Central memory CD8-positive, alpha-beta T cell (primary cell): ENCODE measurements around the gene PRDM13.

Experiments used
- ATAC-seq: fragments of 150-1000 bp; cut with Tn5 transposase; replicated peaks from 2 replicates; pipeline ENCODE4 v1.10.0; 2022; ENCODE audit warnings: mild to moderate bottlenecking, moderate FRiP score, moderate number of reproducible peaks; ENCODE audit not compliant: poor library complexity, severe bottlenecking; ENCODE audit errors: extremely low read depth
- DNase-seq, 2 donors: peaks; one replicate each; pipeline ENCODE4 v3.0.0; 2021; ENCODE audit warnings: low spot score in 2 of 2
- H3K27ac Mint-ChIP-seq: one replicate; pipeline ENCODE4 v1.8.0; 2022; ENCODE audit warnings: low read depth, mild to moderate bottlenecking, moderate library complexity, mixed read lengths
- H3K27me3 Mint-ChIP-seq: one replicate; pipeline ENCODE4 v1.8.0; 2022; ENCODE audit warnings: mixed read lengths
- H3K36me3 Mint-ChIP-seq: one replicate; pipeline ENCODE4 v1.8.0; 2022; ENCODE audit warnings: mild to moderate bottlenecking, moderate library complexity, mixed read lengths; ENCODE audit not compliant: insufficient read depth
- H3K4me1 Mint-ChIP-seq: one replicate; pipeline ENCODE4 v1.8.0; 2022; ENCODE audit warnings: mixed read lengths
- H3K4me3 Mint-ChIP-seq: one replicate; pipeline ENCODE4 v1.8.0; 2022; ENCODE audit warnings: mild to moderate bottlenecking, moderate library complexity, mixed read lengths
- H3K9me3 Mint-ChIP-seq: one replicate; pipeline ENCODE4 v1.8.0; 2022; ENCODE audit warnings: mixed read lengths

PRDM13 gene

DNA sequence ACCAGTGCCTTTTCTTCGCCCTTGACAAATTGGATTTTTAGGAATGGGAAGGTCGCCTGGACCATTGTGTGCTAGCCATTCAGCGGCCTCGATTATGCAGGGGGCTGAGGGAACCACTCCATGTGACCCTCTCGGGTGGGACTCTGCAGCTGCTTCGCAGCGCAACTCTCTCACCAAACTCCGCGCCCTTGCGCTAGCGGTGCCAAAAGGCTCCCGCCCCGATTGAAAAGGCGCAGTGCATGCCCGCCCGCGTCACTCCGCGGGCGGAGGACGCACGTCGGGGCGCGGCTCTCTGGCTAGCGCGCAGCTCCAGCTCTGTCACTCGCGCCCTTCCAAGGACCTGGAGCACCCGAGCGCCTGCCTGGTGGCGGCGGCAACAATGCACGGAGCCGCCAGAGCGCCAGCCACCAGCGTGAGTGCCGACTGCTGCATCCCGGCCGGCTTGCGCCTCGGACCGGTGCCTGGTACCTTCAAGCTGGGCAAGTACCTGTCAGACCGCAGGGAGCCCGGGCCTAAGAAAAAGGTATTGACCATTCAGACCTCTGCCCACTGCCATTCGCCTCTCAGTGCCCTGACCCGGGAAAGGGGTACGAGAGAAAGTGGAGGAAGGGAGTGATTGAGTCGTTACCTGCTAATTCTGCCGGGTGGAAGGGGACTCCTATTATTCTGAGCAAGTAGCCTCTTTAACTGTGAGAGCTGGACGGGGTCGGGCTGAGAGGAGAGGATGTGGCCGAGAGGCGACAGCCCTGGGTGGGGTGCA, at the start of gene PRDM13:
TSS of gene PRDM13 (plus strand) at position 178 of the 760 bp plus-strand sequence. CDS start at position 380, 202 bp downstream.
- DNase-seq (no peak), ATAC-seq (no peak)
- peaks cover 11% of the 10 kb centered on the region for H3K36me3 Mint-ChIP-seq
- peaks cover 35% of the 10 kb centered on the region for H3K4me1 Mint-ChIP-seq
- H3K27me3 Mint-ChIP-seq = peaks cover 100% of the 10 kb centered on the region
- no peaks in the 10 kb centered on the region for H3K9me3 Mint-ChIP-seq
- no peak within 1 kb of the TSS for H3K4me3 Mint-ChIP-seq
- no peak within 1 kb of the TSS for H3K27ac Mint-ChIP-seq

DNA sequence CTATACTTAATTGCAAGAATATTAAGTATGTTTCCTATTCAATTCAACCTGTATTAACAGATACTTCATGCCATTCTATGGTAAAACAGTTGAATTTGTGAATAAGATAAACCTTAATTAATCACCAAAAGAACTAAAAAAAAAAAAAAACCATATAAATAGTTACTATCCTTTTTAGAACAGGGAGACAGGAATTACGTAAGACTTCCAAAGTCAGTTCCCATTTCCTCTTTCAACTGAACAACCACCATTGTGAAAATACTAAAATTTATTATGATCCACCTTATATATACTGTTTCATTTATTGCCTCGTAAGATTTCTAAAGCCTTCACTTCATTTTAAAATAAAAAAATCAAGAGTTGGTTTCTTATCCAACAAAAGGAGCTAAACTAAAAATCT, 47.6 kb upstream of the PRDM13 start:
- no peak overlapping the region for H3K27ac Mint-ChIP-seq
- no peaks in the 10 kb centered on the region for H3K27me3 Mint-ChIP-seq
- ATAC-seq (no peak), DNase-seq (no peak)
- peaks cover 29% of the 10 kb centered on the region for H3K36me3 Mint-ChIP-seq
- no peak overlapping the region for H3K4me3 Mint-ChIP-seq
- H3K9me3 Mint-ChIP-seq = no peaks in the 10 kb centered on the region
- H3K4me1 Mint-ChIP-seq = peaks cover 7% of the 10 kb centered on the region

DNA sequence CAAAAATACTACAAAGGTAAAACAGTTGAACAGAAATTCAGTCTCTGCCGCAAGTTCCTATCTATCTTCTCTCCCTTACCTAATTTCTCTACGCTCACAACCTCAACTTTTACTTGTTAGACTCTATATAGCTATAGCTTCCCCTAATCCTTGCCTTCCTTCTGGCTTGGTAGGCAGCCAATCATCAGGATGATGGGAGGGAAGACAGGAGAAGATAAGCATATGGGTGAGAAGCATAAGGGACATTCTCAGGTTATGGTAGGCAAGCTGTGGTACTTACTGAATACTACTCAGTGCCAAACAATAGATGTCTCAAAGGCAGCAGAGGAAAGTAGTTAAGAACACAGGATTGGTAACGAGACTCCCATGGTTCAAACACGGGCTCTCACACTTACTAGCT, 46.0 kb upstream of the PRDM13 start:
- Mint-ChIP-seq H3K4me3 (no peak overlapping the region), H3K27ac (no peak overlapping the region), H3K9me3 (no peaks in the 10 kb centered on the region), H3K36me3 (peaks cover 25% of the 10 kb centered on the region), H3K4me1 (peaks cover 21% of the 10 kb centered on the region), H3K27me3 (no peaks in the 10 kb centered on the region)
- no peak for ATAC-seq
- no peak for DNase-seq

- Mint-ChIP-seq H3K27me3 (no peaks in the 10 kb centered on the region), H3K27ac (no peak overlapping the region), H3K36me3 (peaks cover 12% of the 10 kb centered on the region), H3K4me1 (peaks cover 31% of the 10 kb centered on the region), H3K9me3 (no peaks in the 10 kb centered on the region), H3K4me3 (no peak overlapping the region)
- DNase-seq (no peak), ATAC-seq (no peak)
Observed at GRCh38 chr6:99563056-99563723, 43.4 kb upstream of the PRDM13 start.

DNA sequence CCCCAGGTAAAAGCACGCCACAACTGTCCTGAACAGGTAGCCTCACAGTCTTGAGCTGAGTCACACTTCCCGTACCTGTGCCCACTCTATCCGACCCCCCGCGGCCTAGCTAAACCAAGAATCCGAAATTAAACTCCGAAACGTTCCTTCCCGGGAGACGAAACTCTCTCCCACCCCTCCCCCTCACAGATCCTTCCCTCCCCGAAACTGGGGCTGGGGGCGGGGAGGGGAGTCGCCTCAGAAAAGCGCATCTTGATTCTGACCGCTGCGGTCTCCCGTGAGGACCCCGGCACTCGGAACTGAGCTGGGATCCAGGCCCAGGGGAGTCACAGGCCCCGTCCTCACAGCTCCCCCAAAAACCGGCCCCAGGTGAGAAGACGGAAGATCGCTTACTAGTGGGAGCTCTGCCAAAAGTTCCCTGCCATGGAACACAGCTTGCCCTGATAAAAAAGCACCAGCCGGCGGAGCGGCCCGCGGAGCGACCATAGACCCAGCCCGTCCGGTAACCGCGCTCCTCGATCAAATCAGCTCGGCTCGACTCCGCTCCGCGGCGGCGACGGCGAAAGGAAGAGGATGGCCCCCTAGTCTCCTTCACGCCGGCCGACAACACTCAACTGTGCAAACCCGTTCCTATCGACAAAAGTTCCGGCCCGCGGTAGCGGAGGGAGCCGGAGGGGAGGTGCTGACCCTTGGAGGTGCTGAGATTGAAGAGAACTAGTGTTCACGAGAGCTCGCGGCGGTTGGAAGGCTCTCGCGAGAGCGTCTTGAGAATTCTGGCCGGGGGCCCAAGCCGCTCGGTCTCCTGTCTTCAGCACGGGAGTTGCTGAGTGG, 38.3 kb upstream of the PRDM13 start, which contains the start of gene CCNC:
TSS of gene CCNC (minus strand) at position 558 of the 831 bp plus-strand sequence. CDS start at position 425, 133 bp downstream.
- H3K27me3 Mint-ChIP-seq = no peaks in the 10 kb centered on the region
- H3K4me1 Mint-ChIP-seq = peaks cover 43% of the 10 kb centered on the region
- DNase-seq (peak; percentile 81 to 89), ATAC-seq (peak; percentile 93)
- no peaks in the 10 kb centered on the region for H3K9me3 Mint-ChIP-seq
- peaks cover 14% of the 10 kb centered on the region for H3K36me3 Mint-ChIP-seq
- peak within 1 kb of the TSS; percentile 94 for H3K4me3 Mint-ChIP-seq
- peak within 1 kb of the TSS; percentile 97 for H3K27ac Mint-ChIP-seq

- ATAC-seq = no peak
- peaks cover 4% of the 10 kb centered on the region for H3K4me1 Mint-ChIP-seq
Observed at GRCh38 chr6:99573980-99574617, 32.5 kb upstream of the PRDM13 start.

DNA sequence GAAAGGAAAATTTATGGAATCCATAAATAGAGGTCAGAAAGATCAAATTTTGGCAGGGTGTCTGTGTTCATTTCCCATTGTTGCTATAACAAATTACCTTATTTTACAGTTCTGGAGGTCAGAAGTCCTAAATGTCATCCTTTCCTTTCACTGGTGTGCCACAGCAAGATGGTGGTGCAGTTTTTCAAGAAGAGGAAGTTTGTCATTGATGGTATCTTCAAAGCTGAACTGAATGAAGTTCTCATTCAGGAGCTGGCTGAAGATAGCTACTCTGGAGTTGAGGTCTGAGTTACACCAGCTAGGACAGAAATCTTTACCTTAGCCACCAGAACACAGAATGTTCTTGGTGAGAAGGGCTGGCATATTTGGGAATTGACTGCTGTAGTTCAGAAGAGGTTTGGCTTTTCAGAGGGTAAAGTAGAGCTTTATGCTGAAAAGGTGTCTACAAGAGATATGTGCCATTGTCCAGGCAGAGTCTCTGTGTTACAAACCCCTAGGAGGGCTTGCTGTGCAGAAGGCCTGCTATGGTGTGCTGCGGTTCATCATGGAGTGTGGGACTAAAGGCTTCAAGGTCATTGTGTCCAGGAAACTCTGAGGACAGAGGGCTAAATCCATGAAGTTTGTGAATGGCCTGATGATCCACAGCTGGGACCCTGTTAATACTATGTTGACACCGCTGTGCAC, 30.9 kb upstream of the PRDM13 start:
- H3K4me1 Mint-ChIP-seq = peaks cover 4% of the 10 kb centered on the region
- H3K27me3 Mint-ChIP-seq = peaks cover 36% of the 10 kb centered on the region
- no peaks in the 10 kb centered on the region for H3K36me3 Mint-ChIP-seq
- no peak for DNase-seq
- H3K9me3 Mint-ChIP-seq = no peaks in the 10 kb centered on the region
- H3K4me3 Mint-ChIP-seq = no peak overlapping the region
- no peak overlapping the region for H3K27ac Mint-ChIP-seq
- ATAC-seq = no peak

More at GRCh38 chr6:99573980-99574617, 32.5 kb upstream of the PRDM13 start:
- Mint-ChIP-seq H3K27me3 (peaks cover 21% of the 10 kb centered on the region), H3K4me3 (no peak overlapping the region), H3K9me3 (no peaks in the 10 kb centered on the region), H3K27ac (no peak overlapping the region), H3K36me3 (no peaks in the 10 kb centered on the region)
- DNase-seq = no peak

DNA sequence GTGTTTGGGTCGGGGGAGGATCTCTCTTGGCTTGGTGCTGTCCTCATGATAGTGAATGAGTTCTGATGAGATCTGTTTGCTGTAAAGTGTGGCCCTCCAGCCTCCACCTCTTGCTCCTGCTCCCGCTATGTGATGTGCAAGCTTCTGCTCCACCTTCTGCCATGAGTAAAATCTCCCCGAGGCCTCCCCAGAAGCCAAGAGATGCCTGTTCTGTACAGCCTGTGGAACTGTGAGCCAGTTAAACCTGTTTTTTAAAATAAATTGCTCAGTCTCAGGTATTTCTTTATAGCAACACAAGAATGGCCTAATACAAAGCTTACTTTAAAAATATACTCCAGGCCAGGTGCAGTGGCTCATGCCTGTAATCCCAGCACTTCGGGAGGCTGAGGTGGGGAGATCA, 26.9 kb upstream of the PRDM13 start:
- Mint-ChIP-seq H3K9me3 (no peaks in the 10 kb centered on the region), H3K4me1 (no peaks in the 10 kb centered on the region), H3K36me3 (no peaks in the 10 kb centered on the region), H3K27ac (no peak overlapping the region), H3K4me3 (no peak overlapping the region), H3K27me3 (peaks cover 63% of the 10 kb centered on the region)
- DNase-seq (no peak), ATAC-seq (no peak)

GRCh38 chr6:99587792-99588191, 18.8 kb upstream of the PRDM13 start:
- no peak overlapping the region for H3K27ac Mint-ChIP-seq
- H3K27me3 Mint-ChIP-seq = peaks cover 61% of the 10 kb centered on the region
- no peak overlapping the region for H3K4me3 Mint-ChIP-seq
- peaks cover 18% of the 10 kb centered on the region for H3K4me1 Mint-ChIP-seq
- DNase-seq (no peak), ATAC-seq (no peak)
- no peaks in the 10 kb centered on the region for H3K9me3 Mint-ChIP-seq
- peaks cover 2% of the 10 kb centered on the region for H3K36me3 Mint-ChIP-seq

GRCh38 chr6:99588618-99589289, 17.9 kb upstream of the PRDM13 start:
- DNase-seq (no peak), ATAC-seq (peak; percentile 83)
- no peak overlapping the region for H3K27ac Mint-ChIP-seq
- H3K27me3 Mint-ChIP-seq = peaks cover 61% of the 10 kb centered on the region
- no peaks in the 10 kb centered on the region for H3K9me3 Mint-ChIP-seq
- peak overlapping the region; percentile 85 for H3K4me3 Mint-ChIP-seq
- peaks cover 18% of the 10 kb centered on the region for H3K4me1 Mint-ChIP-seq
- H3K36me3 Mint-ChIP-seq = peaks cover 2% of the 10 kb centered on the region

DNA sequence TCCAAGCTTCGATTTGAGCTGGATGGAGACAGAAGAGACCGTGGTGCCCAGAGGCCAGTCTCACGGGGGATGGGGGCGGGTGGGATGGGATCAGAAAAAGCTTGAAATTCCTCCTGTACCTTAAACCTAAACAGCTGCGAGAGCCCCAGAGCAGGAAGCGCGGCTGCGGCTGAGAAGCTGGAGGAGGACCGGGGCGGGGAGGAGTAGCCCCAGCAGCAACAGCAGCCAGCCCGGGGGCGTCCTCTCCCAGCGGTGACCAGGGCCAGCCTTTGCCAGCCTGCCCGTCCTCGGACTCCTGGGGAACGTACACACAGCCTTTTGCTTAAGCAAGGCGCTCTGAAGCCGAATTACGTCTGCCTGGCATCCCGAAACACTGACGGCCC, 17.4 kb upstream of the PRDM13 start:
- Mint-ChIP-seq H3K4me3 (peak overlapping the region; percentile 85), H3K4me1 (peaks cover 18% of the 10 kb centered on the region), H3K9me3 (no peaks in the 10 kb centered on the region), H3K36me3 (peaks cover 2% of the 10 kb centered on the region), H3K27ac (no peak overlapping the region), H3K27me3 (peaks cover 65% of the 10 kb centered on the region)
- ATAC-seq (peak; percentile 10), DNase-seq (no peak)
